Fibroblast of lung (primary cell): ENCODE measurements around the gene RSKR. TPM values are rescaled to one million over a fixed set of nuclear protein-coding genes. Genes with fewer than 3 reads are reported as not detected.
A peak's percentile ranks its signal among the peaks of the same experiment; 100 is the strongest.
"Not testable (repeated sequence)": the region's sequence is repeated elsewhere in the genome, so short reads cannot be mapped to it uniquely, and the experiment has no call there.

Experiments
- DNase-seq, 2 donors: peaks; one replicate each; pipeline versions ENCODE4 v3.0.0 to v3.0.0-alpha.2; 2010; ENCODE audit warnings: low read depth in 2 of 2
- H2AFZ ChIP-seq: 2 replicates; pipeline ENCODE4 v1.5.1; 2012; ENCODE audit warnings: low read length, control low read depth, inconsistent platforms
- H3K27ac ChIP-seq: 2 replicates; pipeline ENCODE4 v1.5.1; 2011; ENCODE audit warnings: low read length, control low read depth; ENCODE audit not compliant: insufficient read depth
- H3K27me3 ChIP-seq: 2 replicates; pipeline ENCODE4 v1.5.1; 2011; ENCODE audit warnings: mild to moderate bottlenecking, low read length; ENCODE audit not compliant: control insufficient read depth, insufficient read depth
- H3K36me3 ChIP-seq: 2 replicates; pipeline ENCODE4 v1.5.1; 2011; ENCODE audit warnings: low read length; ENCODE audit not compliant: control insufficient read depth, insufficient read depth
- H3K4me1 ChIP-seq: 2 replicates; pipeline ENCODE4 v1.5.1; 2011; ENCODE audit warnings: low read length; ENCODE audit not compliant: control insufficient read depth, insufficient read depth; ENCODE audit errors: extremely low read depth
- H3K4me2 ChIP-seq: 2 replicates; pipeline ENCODE4 v1.5.1; 2011; ENCODE audit warnings: low read length, control low read depth; ENCODE audit not compliant: insufficient read depth; ENCODE audit errors: extremely low read depth
- H3K4me3 ChIP-seq, 4 experiments: fragments of 200-600 bp in 1 of 4; sonication (generic) in 1 of 4; replicated peaks in 1 of 4; 2 replicates each; pipeline ENCODE4 v1.5.1; 2011 to 2016; ENCODE audit warnings: low read length in 4 of 4, low read depth in 3 of 4, mild to moderate bottlenecking in 3 of 4, control low read depth in 2 of 4, inconsistent platforms in 1 of 4, mixed read lengths in 1 of 4; ENCODE audit not compliant: insufficient read depth in 1 of 4; ENCODE audit errors: control extremely low read depth in 1 of 4
- H3K79me2 ChIP-seq: 2 replicates; pipeline ENCODE4 v1.5.1; 2012; ENCODE audit warnings: mild to moderate bottlenecking, low read length, inconsistent platforms; ENCODE audit not compliant: control insufficient read depth, insufficient read depth
- H3K9ac ChIP-seq: 2 replicates; pipeline ENCODE4 v1.5.1; 2011; ENCODE audit warnings: mild to moderate bottlenecking, low read length, control low read depth; ENCODE audit not compliant: insufficient read depth
- H3K9me3 ChIP-seq: 2 replicates; pipeline ENCODE4 v1.5.1; 2012; ENCODE audit warnings: low read depth, low read length; ENCODE audit not compliant: control insufficient read depth, insufficient read depth
- H4K20me1 ChIP-seq: 2 replicates; pipeline ENCODE4 v1.5.1; 2011; ENCODE audit warnings: low read length; ENCODE audit not compliant: control insufficient read depth, insufficient read depth; ENCODE audit errors: extremely low read depth
- EZH2 ChIP-seq: IDR thresholded peaks from 2 replicates; pipeline ENCODE4 v1.5.1; 2012; ENCODE audit warnings: low read length, control low read depth, mild to moderate bottlenecking; ENCODE audit errors: missing control alignments
- polyA plus RNA-seq, 2 donors: library from polyadenylated mRNA; depleted of rRNA in 1 of 2; stranded (reverse) in 1 of 2; unstranded in 1 of 2; fragments of >200 nt; gene quantifications; 2 replicates each; pipeline ENCODE4 v1.2.1, GENCODE V29; 2011 to 2012; ENCODE audit warnings: missing spikeins in 1 of 2
- total RNA-seq: library from RNA; depleted of rRNA; stranded (reverse); fragments of >200 nt; gene quantifications from 2 replicates; pipeline ENCODE4 v1.2.1, GENCODE V29; 2014
- TF ChIP-seq, protein P1 (sequence below), 2 donors: IDR thresholded peaks in 1 of 2; conservative IDR thresholded peaks in 1 of 2; 1 replicate in 1 of 2; 2 replicates in 1 of 2; pipeline ENCODE4 v1.5.1; 2011 to 2012; ENCODE audit warnings: low read length in 2 of 2, control low read depth in 1 of 2, inconsistent platforms in 1 of 2, low read depth in 1 of 2, mild to moderate bottlenecking in 1 of 2

Gene RSKR
- total and polyA plus RNA-seq, 2 donors (not counting 1 experiment from before 2014, with no cell fraction given) = 1.8 to 3.8 TPM

DNA sequence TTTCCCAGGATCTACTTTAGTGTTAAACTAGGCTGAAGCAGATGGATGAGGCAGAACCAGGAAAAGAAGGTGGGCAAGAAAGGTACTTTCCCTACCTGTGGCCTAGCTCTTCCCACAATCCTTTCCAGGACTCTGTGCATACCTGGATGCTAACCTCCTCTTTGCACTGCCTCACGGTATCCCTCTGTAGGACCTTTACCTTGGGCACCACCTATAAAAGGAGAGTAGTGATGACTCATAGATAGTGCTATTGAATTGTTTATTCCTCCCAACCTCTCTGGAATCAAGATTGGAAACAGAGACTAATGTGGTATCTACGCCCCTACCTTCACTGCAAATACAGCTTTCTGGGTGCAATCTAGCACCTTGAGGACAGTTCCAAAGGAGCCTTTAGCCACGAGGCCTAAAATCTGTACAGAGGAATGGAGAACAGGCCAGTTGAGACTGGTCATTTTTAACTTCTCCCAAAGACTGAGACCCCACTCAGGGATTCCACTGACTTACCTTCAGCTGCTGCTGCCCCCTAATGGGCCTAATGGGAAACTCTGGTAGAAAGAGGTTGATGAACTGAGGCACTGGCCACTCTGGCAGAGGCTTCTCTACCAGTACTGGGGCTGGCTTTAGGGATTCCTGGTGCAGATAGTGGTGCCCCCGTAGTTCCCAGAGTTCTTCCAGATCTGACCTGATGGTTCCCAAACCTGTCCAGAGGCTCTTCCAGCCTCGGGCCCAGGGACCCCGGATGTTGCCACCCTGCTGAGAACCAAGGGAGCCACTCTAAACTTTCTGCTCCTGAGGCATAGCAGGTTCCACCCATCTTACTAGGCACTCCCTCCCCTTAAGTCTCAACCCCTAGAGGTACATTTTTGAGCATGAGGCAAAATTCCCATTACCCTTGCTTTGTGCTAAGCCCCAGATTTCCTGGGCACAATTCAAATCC lies 781 bp downstream of the RSKR start:
- Histone ChIP-seq H3K27ac (no peak overlapping the region), H3K27me3 (no peaks in the 10 kb centered on the region), H3K9ac (no peak overlapping the region), H3K9me3 (no peaks in the 10 kb centered on the region), H3K4me2 (no peak overlapping the region), H3K4me3 (no peak overlapping the region), H3K36me3 (peaks cover 14% of the 10 kb centered on the region), H3K79me2 (no peaks in the 10 kb centered on the region), H2AFZ (no peak overlapping the region), H3K4me1 (no peaks in the 10 kb centered on the region), H4K20me1 (no peaks in the 10 kb centered on the region)
- no peak for TF ChIP-seq EZH2
- TF ChIP-seq, protein P1, sequence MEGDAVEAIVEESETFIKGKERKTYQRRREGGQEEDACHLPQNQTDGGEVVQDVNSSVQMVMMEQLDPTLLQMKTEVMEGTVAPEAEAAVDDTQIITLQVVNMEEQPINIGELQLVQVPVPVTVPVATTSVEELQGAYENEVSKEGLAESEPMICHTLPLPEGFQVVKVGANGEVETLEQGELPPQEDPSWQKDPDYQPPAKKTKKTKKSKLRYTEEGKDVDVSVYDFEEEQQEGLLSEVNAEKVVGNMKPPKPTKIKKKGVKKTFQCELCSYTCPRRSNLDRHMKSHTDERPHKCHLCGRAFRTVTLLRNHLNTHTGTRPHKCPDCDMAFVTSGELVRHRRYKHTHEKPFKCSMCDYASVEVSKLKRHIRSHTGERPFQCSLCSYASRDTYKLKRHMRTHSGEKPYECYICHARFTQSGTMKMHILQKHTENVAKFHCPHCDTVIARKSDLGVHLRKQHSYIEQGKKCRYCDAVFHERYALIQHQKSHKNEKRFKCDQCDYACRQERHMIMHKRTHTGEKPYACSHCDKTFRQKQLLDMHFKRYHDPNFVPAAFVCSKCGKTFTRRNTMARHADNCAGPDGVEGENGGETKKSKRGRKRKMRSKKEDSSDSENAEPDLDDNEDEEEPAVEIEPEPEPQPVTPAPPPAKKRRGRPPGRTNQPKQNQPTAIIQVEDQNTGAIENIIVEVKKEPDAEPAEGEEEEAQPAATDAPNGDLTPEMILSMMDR (conservative IDR thresholded peaks at IDR 0.05 in 1 of 2, IDR thresholded peaks at IDR 0.05 in 1 of 2; ENCODE audit: low read depth in 1 of 2, low read length in 2 of 2) = peak; percentile 69 to 83
- peak; percentile 23 to 38 for DNase-seq

DNA sequence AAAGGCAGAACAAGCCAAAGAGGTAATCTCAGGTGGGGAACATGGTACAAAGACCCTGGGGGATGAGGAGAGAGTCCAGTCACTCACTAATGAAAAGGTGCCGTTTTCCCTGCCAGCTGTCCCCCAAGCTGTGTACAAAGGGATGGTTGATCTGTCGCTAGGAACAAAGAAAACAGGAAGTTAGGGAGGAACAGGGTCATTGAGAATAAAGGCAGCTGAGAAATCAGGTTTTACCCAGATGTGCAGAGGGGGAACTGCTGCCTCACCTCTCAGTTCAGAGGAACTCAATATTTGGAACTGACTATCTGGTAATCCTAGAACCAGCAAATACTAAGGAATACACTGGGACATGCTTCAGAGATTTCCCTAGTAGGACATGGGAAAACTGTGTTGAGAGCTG lies 1.5 kb downstream of the RSKR start:
- no peak for DNase-seq
- Histone ChIP-seq H2AFZ (no peak overlapping the region), H3K27ac (no peak overlapping the region), H3K36me3 (peaks cover 14% of the 10 kb centered on the region), H3K9me3 (no peaks in the 10 kb centered on the region), H3K27me3 (no peaks in the 10 kb centered on the region), H3K9ac (no peak overlapping the region), H3K79me2 (no peaks in the 10 kb centered on the region), H4K20me1 (no peaks in the 10 kb centered on the region), H3K4me2 (no peak overlapping the region), H3K4me3 (no peak overlapping the region), H3K4me1 (no peaks in the 10 kb centered on the region)
- no peak for TF ChIP-seq EZH2
- TF ChIP-seq, protein P1 (conservative IDR thresholded peaks at IDR 0.05 in 1 of 2, IDR thresholded peaks at IDR 0.05 in 1 of 2; ENCODE audit: low read depth in 1 of 2, low read length in 2 of 2) = no peak

DNA sequence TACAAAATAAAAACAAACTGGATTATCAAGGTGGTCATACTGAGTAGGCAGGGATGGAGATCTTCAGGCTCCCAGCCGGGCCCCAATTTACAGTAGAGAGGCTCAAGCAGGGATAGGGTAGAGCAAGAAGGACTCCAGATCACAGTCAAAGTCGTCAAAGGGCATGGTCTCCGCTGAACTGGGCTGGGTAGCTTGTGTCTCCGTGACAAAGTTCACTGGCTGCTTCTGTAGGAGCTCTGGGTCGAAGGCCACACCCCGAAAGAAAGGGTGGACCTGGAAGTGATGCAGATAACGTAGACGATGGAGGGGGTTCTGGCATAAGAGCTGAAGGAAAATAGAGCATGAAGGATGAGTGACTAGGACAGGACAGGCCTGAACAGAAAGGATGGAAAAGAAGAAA lies 3.6 kb downstream of the RSKR start:
- no peak for TF ChIP-seq EZH2
- TF ChIP-seq, protein P1 (conservative IDR thresholded peaks at IDR 0.05 in 1 of 2, IDR thresholded peaks at IDR 0.05 in 1 of 2; ENCODE audit: low read depth in 1 of 2, low read length in 2 of 2) = no peak
- Histone ChIP-seq H3K27me3 (no peaks in the 10 kb centered on the region), H3K9ac (no peak overlapping the region), H3K4me2 (no peak overlapping the region), H2AFZ (no peak overlapping the region), H4K20me1 (no peaks in the 10 kb centered on the region), H3K36me3 (peaks cover 8% of the 10 kb centered on the region), H3K9me3 (no peaks in the 10 kb centered on the region), H3K4me1 (no peaks in the 10 kb centered on the region), H3K4me3 (no peak overlapping the region), H3K27ac (no peak overlapping the region), H3K79me2 (no peaks in the 10 kb centered on the region)
- no peak for DNase-seq

DNA sequence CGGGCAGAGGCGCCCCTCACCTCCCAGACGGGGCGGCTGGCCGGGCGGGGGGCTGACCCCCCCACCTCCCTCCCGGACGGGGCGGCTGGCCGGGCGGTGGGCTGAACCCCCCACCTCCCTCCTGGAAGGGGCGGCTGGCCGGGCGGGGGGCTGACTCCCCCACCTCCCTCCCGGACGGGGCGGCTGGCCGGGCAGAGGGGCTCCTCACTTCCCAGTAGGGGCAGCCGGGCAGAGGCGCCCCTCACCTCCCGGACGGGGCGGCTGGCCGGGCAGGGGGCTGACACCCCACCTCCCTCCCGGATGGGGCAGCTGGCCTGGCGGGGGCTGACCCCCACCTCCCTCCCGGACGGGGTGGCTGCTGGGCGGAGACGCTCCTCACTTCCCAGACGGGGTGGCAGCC lies 10.0 kb downstream of the RSKR start:
- H4K20me1 ChIP-seq, H3K79me2 ChIP-seq, H3K4me1 ChIP-seq, DNase-seq, H3K4me2 ChIP-seq, H3K27ac ChIP-seq, H3K9ac ChIP-seq, H3K9me3 ChIP-seq, H3K4me3 ChIP-seq, H2AFZ ChIP-seq, H3K27me3 ChIP-seq, H3K36me3 ChIP-seq: not testable (repeated sequence)
